Measurements from ENCODE around the gene ITGA1. TPM values are rescaled to one million over a fixed set of nuclear protein-coding genes. Genes with fewer than 3 reads are reported as not detected.

Gene ITGA1
- total RNA-seq, 2 experiments from 2014 or later, result 23.5 to 25.5 TPM

DNA sequence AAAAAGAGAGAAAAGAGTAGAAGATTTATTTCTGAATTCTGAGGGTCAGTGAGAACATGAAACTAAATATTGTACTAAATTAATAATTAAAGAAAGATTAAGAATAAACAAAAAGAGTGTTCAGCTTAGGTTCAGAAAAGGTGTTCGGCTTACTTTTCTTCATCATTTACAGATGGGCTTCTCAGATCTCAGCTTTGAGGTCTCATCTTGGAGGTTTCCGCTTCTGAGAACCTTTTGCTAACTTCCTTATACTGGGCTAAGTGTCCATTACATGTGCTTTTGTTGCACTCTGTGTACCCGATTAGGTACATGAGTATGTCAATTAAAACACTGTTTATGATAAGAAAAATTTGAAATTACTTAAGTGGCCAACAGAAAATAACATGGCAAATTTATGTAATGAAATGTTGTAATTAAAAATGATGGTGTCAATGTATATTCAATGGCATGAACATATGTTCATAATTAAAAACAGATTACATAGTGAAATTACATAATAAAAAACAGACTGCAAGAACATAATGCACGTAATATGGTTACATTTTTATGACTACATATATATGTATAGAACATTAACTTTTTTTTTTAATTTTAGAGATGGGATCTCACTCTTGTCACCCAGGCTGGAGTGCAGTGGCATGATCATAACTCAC, 17.3 kb upstream of the ITGA1 start:
- POLR2A ChIA-PET, result no interaction called here

DNA sequence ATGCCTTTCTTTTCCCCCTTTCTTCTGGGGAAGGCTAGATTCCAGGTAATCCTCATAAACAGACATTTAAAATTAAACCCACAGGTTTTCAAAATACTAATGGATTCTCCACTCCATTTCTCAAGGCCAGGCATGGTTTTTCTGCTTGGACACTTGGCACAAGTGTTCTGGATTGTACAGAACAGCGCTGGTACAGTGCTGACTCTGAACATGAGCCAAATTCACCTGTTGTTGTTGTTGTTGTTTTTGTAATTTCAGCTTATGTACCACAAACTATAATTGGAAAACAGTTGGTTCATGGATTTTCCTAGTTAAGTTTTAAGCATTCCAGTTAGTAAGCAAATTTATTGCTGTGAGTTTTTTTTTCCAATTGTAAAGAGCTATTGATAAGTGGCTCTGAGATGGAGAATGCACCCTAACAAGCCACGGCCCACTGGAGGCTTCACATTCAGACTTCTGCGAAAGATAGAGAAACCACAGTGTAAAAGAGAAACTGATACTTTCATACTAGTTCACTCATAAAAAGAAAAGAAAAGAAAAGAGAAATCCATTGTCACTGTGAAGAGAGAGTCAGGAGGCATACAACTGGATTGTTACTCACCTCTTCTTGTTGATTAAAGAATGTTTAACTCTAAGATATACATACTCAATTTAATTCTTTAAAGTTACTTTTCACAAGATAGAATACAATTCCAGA, 16.2 kb upstream of the ITGA1 start:
- POLR2A ChIA-PET, result no interaction called here
- CTCF ChIA-PET, result no interaction called here

More for the DNA sequence above, 17.3 kb upstream of the ITGA1 start:
- CTCF ChIA-PET, result no interaction called here

DNA sequence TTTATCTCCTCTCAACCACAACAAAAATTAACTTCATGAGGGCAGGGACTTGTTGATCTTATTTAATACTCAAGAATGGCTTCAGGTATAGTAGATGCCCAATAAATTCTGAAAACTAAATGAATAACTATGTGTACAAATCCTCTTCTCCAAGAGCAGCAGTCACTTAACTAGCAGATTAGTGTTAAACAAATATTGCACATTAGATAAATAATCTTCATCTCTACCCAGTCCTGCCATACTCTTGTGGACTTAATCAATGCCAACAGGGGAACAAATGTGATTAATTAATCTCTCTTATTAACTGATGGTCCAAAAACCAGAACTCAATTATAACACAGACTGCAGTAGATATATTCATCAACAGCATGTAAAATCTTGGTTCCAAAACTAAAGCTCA, 15.0 kb upstream of the ITGA1 start:
- POLR2A ChIA-PET, result interaction anchor here (0.8 kb wide), 1 partner anchor 27 kb away, joined by 3 read pairs; no protein-coding TSS in a partner anchor
- CTCF ChIA-PET, result no interaction called here

DNA sequence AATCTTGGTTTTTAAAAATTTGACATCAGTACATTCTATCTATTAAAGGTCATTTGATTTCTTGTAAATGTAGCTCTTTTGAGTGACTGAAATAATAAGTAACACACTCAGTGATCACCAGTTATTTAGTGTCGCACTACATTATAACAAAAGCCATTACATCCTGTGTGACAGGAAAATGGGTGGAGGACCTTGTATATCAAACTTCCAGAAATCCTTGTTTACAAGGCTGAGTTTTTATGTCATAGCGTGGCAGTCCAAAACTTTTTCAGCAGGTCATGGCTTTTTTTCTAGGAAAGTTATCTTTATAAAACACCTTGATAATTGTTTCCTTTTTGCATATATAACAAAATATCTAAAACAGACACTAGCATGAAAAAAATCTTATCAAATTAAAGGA, 14.4 kb upstream of the ITGA1 start:
- POLR2A ChIA-PET, result interaction anchor here (0.8 to 1.1 kb wide), 2 partner anchors 14 to 26 kb away, joined by 3 to 5 read pairs; partner anchors contain the start of genes ITGA1 and PELO
- CTCF ChIA-PET, result no interaction called here

DNA sequence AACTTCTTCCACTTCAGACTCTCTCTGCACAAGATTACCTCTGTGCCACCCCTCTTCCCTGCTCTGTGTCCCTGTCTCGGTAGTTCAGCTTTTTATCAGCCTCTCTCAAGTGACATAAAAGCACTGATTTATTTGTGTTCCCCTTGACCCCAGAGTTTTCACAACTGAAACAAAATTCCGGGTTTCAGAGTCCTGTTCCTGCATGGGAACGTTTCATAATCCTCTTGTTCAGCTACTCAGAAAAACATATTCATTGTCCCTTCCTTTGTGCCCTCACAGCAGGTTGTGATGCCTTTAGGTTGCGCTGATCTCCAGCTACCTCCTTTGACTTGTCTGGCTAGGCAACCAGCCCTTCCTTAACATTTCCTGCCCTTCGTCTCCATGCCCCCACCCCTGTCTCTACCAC, 13.7 kb upstream of the ITGA1 start:
- POLR2A ChIA-PET, result interaction anchor here (0.8 to 1.1 kb wide), 2 partner anchors 13 to 26 kb away, joined by 3 to 5 read pairs; partner anchors contain the start of genes ITGA1 and PELO
- CTCF ChIA-PET, result no interaction called here

DNA sequence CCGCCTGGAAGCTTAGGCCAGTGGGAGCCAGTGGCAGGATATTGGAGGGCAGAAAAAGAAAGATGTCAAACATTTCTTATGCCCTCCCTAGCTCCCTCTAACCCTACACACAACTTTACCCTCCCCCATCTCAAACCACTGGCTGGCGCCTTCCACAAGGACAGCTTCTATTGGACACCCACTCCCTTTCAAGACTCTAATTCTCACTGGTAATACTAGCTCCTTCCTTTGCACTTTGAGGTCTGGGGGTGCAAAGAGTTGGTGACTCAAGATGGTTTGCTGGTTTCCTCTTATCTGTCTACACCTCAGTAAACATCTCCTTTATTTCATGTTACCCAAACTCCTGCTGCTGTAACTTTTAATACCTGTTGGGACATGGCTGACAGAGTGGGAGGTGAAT, 11.6 kb upstream of the ITGA1 start:
- POLR2A ChIA-PET, result no interaction called here
- CTCF ChIA-PET, result no interaction called here

DNA sequence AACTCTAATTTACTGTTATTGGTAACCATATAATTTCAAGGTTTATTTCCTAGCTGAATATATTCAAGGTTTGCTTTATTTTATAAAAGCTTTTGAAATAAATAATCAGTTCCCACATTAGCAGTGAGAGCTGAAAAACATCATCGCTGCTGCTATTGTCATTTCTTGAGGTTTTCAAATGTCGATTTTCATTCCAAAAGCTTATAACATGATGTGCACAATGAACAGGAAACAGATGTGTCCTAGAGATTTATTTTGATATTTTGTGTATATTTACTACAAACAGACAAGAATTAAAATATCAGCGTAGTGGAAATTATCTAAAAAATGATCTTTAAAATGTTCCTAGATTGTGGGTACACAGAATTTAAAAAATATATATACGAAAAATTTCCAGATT, 10.5 kb upstream of the ITGA1 start:
- CTCF ChIA-PET, result no interaction called here

DNA sequence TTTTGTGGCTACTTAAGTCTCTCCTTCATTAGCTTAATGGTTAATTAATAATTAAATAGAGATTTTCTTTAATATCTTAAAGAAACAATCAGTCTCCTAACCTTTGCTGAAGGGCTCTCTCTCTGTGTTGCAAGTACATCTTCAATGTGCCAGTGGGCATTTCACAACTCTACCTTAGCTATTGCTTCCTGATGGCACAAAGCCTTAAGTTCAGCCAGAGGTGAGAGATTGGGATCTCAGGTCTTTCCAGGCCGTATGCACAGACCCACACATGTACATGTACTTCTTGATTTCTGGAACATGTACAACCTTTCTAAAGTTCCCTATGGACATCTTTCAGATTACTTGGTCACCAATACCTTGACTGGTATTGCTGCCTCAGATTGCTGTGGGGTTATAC, 8.9 kb upstream of the ITGA1 start:
- POLR2A ChIA-PET, result no interaction called here
- CTCF ChIA-PET, result interaction anchor here (0.9 kb wide), 1 partner anchor 14 kb away, joined by 3 read pairs; no protein-coding TSS in a partner anchor

More for the DNA sequence above, 10.5 kb upstream of the ITGA1 start:
- POLR2A ChIA-PET, result no interaction called here

DNA sequence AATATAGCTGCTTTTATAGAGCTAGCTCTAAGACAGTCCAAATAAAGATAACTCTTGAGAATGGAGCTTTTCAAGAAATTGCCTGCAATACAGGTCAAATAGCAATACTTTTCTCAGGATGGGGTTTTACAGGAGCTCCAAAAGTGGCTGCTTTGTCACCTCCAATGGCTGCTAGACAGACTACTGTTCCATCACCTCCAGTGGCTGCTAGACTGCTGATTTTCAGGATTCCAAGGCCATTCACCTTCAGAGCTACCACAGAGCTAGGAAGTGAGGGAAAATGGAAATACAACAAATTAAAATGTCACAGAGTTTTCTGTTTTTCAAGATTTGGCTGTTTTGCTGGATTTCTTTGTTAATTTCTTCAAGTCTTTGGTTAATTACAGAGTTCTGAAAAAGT, 8.5 kb upstream of the ITGA1 start:
- CTCF ChIA-PET, result interaction anchor here (0.9 kb wide), 1 partner anchor 13 kb away, joined by 3 read pairs; no protein-coding TSS in a partner anchor

DNA sequence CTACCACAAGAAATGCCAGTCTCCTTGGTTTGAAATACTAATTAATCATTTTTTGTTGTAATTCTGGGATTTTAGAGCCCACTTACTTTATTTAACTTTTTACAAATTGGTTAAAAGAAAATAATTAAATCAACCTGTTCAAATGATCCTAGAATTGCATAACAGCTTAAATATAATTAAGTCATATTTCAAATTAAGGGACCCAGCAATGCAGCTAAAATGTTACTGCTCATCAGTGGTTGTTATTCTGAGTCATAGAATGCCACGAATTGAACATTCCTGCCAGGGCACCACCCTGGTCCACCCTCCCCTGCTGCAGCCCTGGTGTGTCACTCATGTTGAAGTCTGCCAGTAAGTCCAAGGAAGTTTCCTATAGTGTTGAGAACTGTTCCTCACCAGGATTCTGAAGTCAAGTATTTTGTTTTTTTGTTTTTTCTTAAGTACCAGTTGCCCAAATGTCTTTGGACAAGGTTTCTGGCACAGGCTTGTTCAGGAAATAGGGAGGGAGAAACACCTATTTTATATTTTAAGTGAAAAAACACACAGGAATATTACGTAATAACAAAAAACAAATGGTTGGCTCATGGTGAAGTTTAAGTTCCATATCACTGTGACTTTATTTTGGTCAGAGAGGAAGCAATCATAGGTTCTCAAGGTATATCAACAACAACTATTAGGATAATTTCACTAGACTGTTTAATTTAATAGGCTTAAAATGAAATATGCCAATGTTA, 4.3 kb upstream of the ITGA1 start:
- ChIA-PET POLR2A (no interaction called here), CTCF (no interaction called here)

More for the DNA sequence above, 8.5 kb upstream of the ITGA1 start:
- POLR2A ChIA-PET, result no interaction called here

DNA sequence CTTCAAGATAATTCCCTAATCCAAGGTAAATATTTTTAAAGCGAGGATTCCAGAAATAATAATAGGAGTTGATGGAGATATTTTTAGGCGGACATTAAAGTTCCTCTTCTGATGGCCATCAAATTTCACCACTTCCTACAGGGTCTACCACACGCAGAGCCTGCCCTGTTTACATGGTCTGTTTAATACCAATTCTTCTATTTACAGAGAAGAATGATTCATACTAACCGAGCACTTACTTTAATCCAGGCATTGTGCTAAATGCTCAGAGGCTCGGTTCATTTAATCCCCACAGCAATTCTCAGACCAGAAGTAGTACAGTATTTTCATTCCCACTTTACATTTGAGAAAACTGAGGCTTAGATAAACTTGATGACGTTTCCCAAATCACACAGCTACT, 3.0 kb upstream of the ITGA1 start:
- ChIA-PET POLR2A (no interaction called here), CTCF (no interaction called here)

DNA sequence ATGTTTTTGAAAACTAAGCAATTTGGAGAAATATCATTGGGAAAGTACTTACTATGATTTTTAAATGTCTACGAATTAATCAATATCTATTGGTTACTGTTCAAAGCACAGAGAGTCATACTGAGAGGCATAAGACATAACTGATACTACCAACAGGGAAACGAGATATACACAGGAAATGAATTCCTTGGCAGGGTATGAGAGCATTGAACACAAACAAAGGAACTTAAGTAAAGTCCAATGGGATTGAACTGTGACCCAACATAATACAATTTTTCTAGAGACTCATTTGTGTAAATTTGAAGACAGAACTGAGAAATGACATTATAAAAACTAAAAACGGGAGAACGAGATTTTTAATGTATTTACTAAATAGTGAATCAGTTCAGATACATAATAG, 1.3 kb upstream of the ITGA1 start:
- ChIA-PET POLR2A (no interaction called here), CTCF (no interaction called here)

DNA sequence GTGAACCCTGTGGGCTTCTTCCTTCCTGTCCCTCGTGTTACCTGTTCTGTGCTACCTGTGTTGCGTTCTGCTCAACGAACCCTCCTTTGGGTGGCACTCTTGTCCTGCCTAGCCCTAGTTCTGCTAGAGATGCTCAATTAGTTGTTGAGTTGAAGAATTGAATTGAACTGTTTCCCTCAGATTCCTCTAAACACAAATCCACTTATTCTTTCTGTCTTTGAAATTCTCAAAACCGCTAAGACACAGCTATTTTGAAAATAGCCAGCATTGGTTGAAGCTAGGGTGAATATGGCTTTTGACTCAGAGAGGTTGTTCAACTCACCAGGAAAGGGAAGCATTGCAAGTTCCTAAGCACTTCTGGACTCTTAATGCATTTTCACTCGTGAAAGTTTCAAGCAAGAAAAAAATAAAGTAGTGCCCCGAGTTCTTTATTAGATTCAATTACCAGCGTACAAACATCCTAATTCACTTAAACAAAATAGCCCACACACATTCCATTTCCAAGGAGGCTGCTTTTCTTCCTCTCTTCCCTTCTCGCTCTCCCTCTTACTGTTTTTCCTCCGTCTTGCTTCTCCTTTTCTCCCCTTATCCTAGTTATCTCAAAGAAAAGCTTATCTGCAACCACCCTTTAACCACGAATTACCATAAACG, 642 bp upstream of the ITGA1 start:
- ChIA-PET CTCF (interaction anchor here (2.0 kb wide), 1 partner anchor 21 kb away, joined by 7 read pairs; no protein-coding TSS in a partner anchor), POLR2A (interaction anchor here (1.0 to 1.7 kb wide), 2 partner anchors 13 kb away, joined by 5 to 16 read pairs; no protein-coding TSS in a partner anchor)

DNA sequence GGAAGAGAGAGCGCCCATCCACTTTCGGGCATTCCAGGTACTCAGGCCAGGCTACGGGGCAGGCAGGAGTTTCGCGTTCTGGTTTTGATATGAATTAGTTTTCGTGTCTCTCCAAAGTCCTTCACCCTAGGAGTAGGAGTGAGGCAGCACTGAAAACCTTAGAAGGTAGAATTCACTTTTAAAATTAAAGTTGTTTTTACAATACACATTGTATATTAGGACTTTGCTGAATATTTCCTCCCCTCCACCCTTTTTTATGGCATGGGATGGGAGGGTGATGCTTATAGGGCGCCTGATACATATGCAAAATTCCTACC, 747 bp downstream of the ITGA1 start:
- POLR2A ChIA-PET, result interaction anchor here (1.7 kb wide), 1 partner anchor 11 kb away, joined by 16 read pairs; no protein-coding TSS in a partner anchor
- CTCF ChIA-PET, result interaction anchor here (0.6 to 2.0 kb wide), 2 partner anchors 10 to 22 kb away, joined by 3 to 7 read pairs; no protein-coding TSS in a partner anchor

DNA sequence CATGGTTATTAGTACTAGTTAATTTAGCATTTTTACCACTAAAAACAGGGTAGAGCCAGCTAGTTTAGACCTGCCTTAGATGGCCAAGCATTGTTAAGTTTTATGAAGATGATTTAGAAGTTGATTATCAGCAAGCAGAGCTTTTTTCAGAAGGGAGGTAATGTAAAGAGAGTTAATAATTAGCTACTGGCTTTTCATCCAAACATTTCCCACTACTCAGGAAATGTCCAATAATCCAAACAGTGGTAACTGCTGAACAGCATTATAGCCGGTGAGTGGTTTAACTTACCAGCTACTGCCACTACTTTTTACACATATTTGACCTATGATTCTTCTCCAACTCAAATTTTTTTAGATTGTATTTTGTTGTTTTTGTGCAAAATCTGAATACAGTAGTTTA, 1.7 kb downstream of the ITGA1 start:
- POLR2A ChIA-PET, result interaction anchor here (2.9 kb wide), 1 partner anchor 10 kb away, joined by 14 read pairs; no protein-coding TSS in a partner anchor
- CTCF ChIA-PET, result no interaction called here

DNA sequence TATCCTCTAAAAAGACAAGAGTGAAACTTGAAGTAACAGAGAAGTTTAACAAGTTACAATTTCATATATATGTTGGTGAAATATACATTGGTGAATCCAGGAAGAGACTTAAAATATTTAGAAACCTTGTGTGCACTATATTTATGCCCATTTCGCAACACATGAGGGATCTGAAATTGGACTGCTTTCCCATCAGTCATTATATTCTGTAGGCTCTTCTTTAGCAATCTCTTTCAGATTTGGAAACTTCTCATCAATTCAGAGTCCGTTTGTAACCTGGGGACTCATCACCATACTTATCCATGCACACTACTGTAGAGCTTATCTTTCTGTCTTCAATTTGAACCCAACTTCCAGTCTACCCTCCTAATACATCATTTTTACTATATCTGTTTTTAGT, 2.1 kb downstream of the ITGA1 start:
- CTCF ChIA-PET, result no interaction called here

DNA sequence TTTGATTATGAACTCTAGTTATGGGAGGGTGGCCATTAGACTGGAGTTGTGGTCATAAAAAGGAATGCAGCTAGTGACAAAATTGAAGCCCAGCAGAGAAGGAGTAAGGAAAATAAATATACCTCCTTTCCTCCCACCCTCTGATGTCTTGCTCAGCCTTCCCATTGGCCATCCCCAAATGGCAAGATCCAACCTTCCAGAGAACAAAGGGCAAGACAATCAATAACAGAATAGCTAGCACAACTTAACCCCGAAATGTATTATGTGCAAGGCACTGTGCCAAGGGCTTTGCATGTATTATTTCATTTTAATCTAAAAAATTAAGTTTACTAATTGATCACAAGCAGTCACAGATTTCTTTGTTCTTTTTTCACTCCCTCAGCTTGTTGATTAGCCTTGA, 3.6 kb downstream of the ITGA1 start:
- POLR2A ChIA-PET, result interaction anchor here (2.9 kb wide), 1 partner anchor 8 kb away, joined by 14 read pairs; no protein-coding TSS in a partner anchor
- CTCF ChIA-PET, result interaction anchor here (1.0 kb wide), 1 partner anchor 8 kb away, joined by 3 read pairs; no protein-coding TSS in a partner anchor

More for the DNA sequence above, 2.1 kb downstream of the ITGA1 start:
- POLR2A ChIA-PET, result interaction anchor here (2.9 kb wide), 1 partner anchor 10 kb away, joined by 14 read pairs; no protein-coding TSS in a partner anchor

DNA sequence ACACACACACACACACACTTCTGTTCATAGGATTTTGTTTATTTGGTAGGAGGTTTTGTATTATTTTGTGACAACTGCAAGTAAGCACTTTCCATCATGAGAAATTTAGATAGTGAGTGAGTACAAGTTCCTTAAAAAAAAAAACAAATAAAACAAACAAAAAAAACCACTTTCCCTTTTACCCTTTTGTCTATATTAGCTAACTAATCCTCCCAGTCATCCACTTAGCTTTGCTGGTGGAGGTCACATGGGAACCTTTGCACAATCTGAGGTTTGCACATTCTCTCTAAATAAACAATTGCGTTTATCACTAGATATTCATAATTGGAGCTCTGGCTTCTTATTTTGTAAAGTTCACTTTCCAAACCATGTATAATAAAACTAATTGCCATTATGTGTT, 6.8 kb downstream of the ITGA1 start:
- ChIA-PET POLR2A (no interaction called here), CTCF (no interaction called here)

DNA sequence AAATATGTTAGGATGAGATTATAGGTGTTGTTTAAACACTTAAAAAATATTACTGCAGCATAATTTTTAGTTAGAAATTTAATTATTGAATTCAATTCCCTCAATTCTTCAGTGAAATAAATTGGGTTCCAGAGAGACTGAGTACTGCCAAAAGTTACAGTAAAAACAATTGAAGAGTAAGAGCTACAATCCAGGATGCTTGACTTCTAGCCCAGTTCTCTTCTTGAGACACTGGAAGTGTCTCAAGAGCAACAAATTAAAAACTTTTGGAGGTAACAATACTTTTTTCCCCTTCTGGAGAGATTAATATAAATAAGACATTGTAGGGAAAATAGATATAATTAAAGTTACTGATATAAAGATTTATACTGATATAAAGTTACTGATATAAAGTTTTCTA, 8.3 kb downstream of the ITGA1 start:
- POLR2A ChIA-PET, result no interaction called here
- CTCF ChIA-PET, result no interaction called here

Data from activated CD8-positive, alpha-beta memory T cell treated with anti-CD3 and anti-CD28 coated beads for 36 hours (primary cell).